Measurements from ENCODE around the gene TMEM106B.

- no peak for TF ChIP-seq RARB (CRISPR knock-in tag; IDR thresholded peaks at IDR 0.05)
- TF ChIP-seq, protein P1, sequence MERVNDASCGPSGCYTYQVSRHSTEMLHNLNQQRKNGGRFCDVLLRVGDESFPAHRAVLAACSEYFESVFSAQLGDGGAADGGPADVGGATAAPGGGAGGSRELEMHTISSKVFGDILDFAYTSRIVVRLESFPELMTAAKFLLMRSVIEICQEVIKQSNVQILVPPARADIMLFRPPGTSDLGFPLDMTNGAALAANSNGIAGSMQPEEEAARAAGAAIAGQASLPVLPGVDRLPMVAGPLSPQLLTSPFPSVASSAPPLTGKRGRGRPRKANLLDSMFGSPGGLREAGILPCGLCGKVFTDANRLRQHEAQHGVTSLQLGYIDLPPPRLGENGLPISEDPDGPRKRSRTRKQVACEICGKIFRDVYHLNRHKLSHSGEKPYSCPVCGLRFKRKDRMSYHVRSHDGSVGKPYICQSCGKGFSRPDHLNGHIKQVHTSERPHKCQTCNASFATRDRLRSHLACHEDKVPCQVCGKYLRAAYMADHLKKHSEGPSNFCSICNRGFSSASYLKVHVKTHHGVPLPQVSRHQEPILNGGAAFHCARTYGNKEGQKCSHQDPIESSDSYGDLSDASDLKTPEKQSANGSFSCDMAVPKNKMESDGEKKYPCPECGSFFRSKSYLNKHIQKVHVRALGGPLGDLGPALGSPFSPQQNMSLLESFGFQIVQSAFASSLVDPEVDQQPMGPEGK (CRISPR knock-in tag; IDR thresholded peaks at IDR 0.05; ENCODE audit: borderline replicate concordance) = no peak
- no peak for TF ChIP-seq SNAI2 (CRISPR knock-in tag; IDR thresholded peaks at IDR 0.05)
These were observed 33.6 kb downstream of the TMEM106B start for GRCh38 chr7:12244694-12245093.

Data from SK-N-SH treated with all-trans-retinoic acid at 6 μM for 48 hours (cell line).